NCI-H446 (cell line): ENCODE results near the gene RPUSD1.

Experiments
- DNase-seq, 2 experiments: peaks; one replicate each; lab custom pipeline; 2025; lab: John Stamatoyannopoulos, UW

The RPUSD1 gene

GRCh38 chr16:799111-799947 is 11.1 kb upstream of the RPUSD1 start:
- no peak for DNase-seq

GRCh38 chr16:798666-799065 is 10.5 kb upstream of the RPUSD1 start:
- no peak for DNase-seq

- DNase-seq = no peak
These were observed 9.5 kb upstream of the RPUSD1 start for GRCh38 chr16:797686-798085.

GRCh38 chr16:797120-797420 is 8.9 kb upstream of the RPUSD1 start:
- DNase-seq = no peak

GRCh38 chr16:796296-797119 is 8.3 kb upstream of the RPUSD1 start:
- DNase-seq = no peak

- no peak for DNase-seq
These were observed 7.5 kb upstream of the RPUSD1 start for GRCh38 chr16:795580-796229.

- no peak for DNase-seq
These were observed 6.8 kb upstream of the RPUSD1 start for GRCh38 chr16:794853-795466.

GRCh38 chr16:794091-794822 is 6.1 kb upstream of the RPUSD1 start:
- DNase-seq = no peak

- DNase-seq = no peak
These were observed 5.2 kb upstream of the RPUSD1 start for GRCh38 chr16:793414-793813.

- no peak for DNase-seq
These were observed 4.2 kb upstream of the RPUSD1 start for GRCh38 chr16:792221-792995.

GRCh38 chr16:791131-791530 is 3.0 kb upstream of the RPUSD1 start:
- no peak for DNase-seq

GRCh38 chr16:790086-790485 is 1.9 kb upstream of the RPUSD1 start:
- DNase-seq = no peak

GRCh38 chr16:789191-789850 is 1.1 kb upstream of the RPUSD1 start:
- no peak for DNase-seq

- DNase-seq = peak; percentile 53 to 94
These were observed 382 bp upstream of the RPUSD1 start, which contains the start of gene CHTF18 for GRCh38 chr16:788399-789126. CHTF18 (plus strand) TSS chr16:788620; CDS start chr16:788685, 65 bp downstream.

GRCh38 chr16:787321-787966 is 737 bp downstream of the RPUSD1 start:
- DNase-seq = no peak

GRCh38 chr16:785563-786535 is 2.3 kb downstream of the RPUSD1 start:
- peak in 1 of 2 experiments; percentile 21 for DNase-seq

- no peak for DNase-seq
These were observed 3.8 kb downstream of the RPUSD1 start for GRCh38 chr16:784431-784830.
